Endodermal cell (in vitro differentiated cells): ENCODE results near the gene CCDC87. TPM values are rescaled to one million over a fixed set of nuclear protein-coding genes. Genes with fewer than 3 reads are reported as not detected.
"Not testable (repeated sequence)": the region's sequence is repeated elsewhere in the genome, so short reads cannot be mapped to it uniquely, and the experiment has no call there.

Source experiments
- DNase-seq: peaks from one replicate; pipeline ENCODE4 v3.0.0-alpha.2; 2017
- H3K27ac ChIP-seq: 2 replicates; pipeline ENCODE4 v1.5.1; 2013; ENCODE audit warnings: mild to moderate bottlenecking, low read depth, low read length, moderate library complexity
- H3K27me3 ChIP-seq: 2 replicates; pipeline ENCODE4 v1.6.1; 2013; ENCODE audit warnings: mild to moderate bottlenecking, low read length, moderate library complexity; ENCODE audit not compliant: insufficient read depth, control insufficient read depth, poor library complexity, severe bottlenecking
- H3K36me3 ChIP-seq: 2 replicates; pipeline ENCODE4 v1.7.0; 2013; ENCODE audit warnings: mild to moderate bottlenecking, low read length, moderate library complexity; ENCODE audit not compliant: control insufficient read depth, insufficient read depth
- H3K4me1 ChIP-seq: one replicate; pipeline ENCODE4 v1.7.0; 2013; ENCODE audit warnings: low read length; ENCODE audit not compliant: control insufficient read depth, insufficient read depth
- H3K4me3 ChIP-seq: 2 replicates; pipeline ENCODE4 v1.5.1; 2013; ENCODE audit warnings: mild to moderate bottlenecking, low read length, moderate library complexity
- H3K9ac ChIP-seq: 2 replicates; pipeline ENCODE4 v1.6.1; 2013; ENCODE audit warnings: mild to moderate bottlenecking, low read length, moderate library complexity; ENCODE audit not compliant: poor library complexity, severe bottlenecking; ENCODE audit errors: extremely low read depth
- H3K9me3 ChIP-seq: 2 replicates; pipeline ENCODE4 v1.6.1; 2013; ENCODE audit warnings: mild to moderate bottlenecking, low read length, moderate library complexity; ENCODE audit not compliant: control insufficient read depth
- H3K27ac Mint-ChIP-seq: 2 replicates; pipeline ENCODE4 v1.8.0; 2020; ENCODE audit warnings: mixed read lengths
- H3K27me3 Mint-ChIP-seq: 2 replicates; pipeline ENCODE4 v1.8.0; 2021; ENCODE audit warnings: mild to moderate bottlenecking, mixed read lengths; ENCODE audit not compliant: insufficient read depth
- H3K36me3 Mint-ChIP-seq: 2 replicates; pipeline ENCODE4 v1.8.0; 2020; ENCODE audit warnings: low read depth, mixed read lengths
- H3K4me1 Mint-ChIP-seq: 2 replicates; pipeline ENCODE4 v1.8.0; 2020; ENCODE audit warnings: mixed read lengths
- H3K4me3 Mint-ChIP-seq: 2 replicates; pipeline ENCODE4 v1.8.0; 2020; ENCODE audit warnings: mild to moderate bottlenecking, moderate library complexity, mixed read lengths
- H3K9me3 Mint-ChIP-seq: 2 replicates; pipeline ENCODE4 v1.8.0; 2020; ENCODE audit warnings: mild to moderate bottlenecking, mixed read lengths
- CTCF ChIP-seq: fragments of 200-600 bp; sonication (generic); conservative IDR thresholded peaks from 2 replicates; pipeline ENCODE4 v1.5.0; 2021; ENCODE audit warnings: antibody characterized with exemption, mild to moderate bottlenecking
- WGBS, 2 experiments: methylation state at CpG; one replicate each; pipeline versions ENCODE4 v1.1.5 to v1.1.7; 2013; ENCODE audit warnings: missing lambda C conversion rate in 2 of 2, mixed read lengths in 1 of 2; ENCODE audit not compliant: insufficient coverage in 1 of 2, insufficient read length in 1 of 2; 5-methylcytosine and 5-hydroxymethylcytosine counted together
- total RNA-seq, 2 donors: library from RNA; stranded (reverse); fragmentation: NEBNext Ultra II Directional in 1 of 2; extraction: Animal tissue kit (Norgen Biotek cat#: 25700) in 1 of 2; gene quantifications; 2 replicates in 1 of 2; 3 replicates in 1 of 2; pipeline ENCODE4 v1.2.1, GENCODE V29; 2021

CCDC87 gene
- total RNA-seq, 2 donors from 2014 or later: 0.84 to 1.5 TPM

GRCh38 chr11:66609721-66610617, 17.1 kb upstream of the CCDC87 start:
- Mint-ChIP-seq H3K27ac (no peak overlapping the region), H3K36me3 (peaks cover 28% of the 10 kb centered on the region), H3K27me3 (peaks cover 7% of the 10 kb centered on the region), H3K4me3 (no peak overlapping the region), H3K9me3 (peaks cover 9% of the 10 kb centered on the region), H3K4me1 (no peaks in the 10 kb centered on the region)
- DNase-seq: no peak
- Histone ChIP-seq H3K27ac (no peak overlapping the region), H3K27me3 (peaks cover 4% of the 10 kb centered on the region), H3K9me3 (no peaks in the 10 kb centered on the region), H3K4me3 (no peak overlapping the region), H3K4me1 (no peaks in the 10 kb centered on the region), H3K9ac (no peak overlapping the region), H3K36me3 (peaks cover 9% of the 10 kb centered on the region)
- TF ChIP-seq CTCF: no peak
- WGBS, 2 experiments: 90 to 94% methylated on average over 3 to 4 of the region's 4 CpGs

GRCh38 chr11:66607126-66607834, 14.4 kb upstream of the CCDC87 start:
- no peak for TF ChIP-seq CTCF
- Mint-ChIP-seq H3K27ac (no peak overlapping the region), H3K36me3 (peaks cover 44% of the 10 kb centered on the region), H3K9me3 (peaks cover 9% of the 10 kb centered on the region), H3K4me1 (no peaks in the 10 kb centered on the region), H3K4me3 (no peak overlapping the region), H3K27me3 (no peaks in the 10 kb centered on the region)
- Histone ChIP-seq H3K4me1 (no peaks in the 10 kb centered on the region), H3K27ac (no peak overlapping the region), H3K36me3 (peaks cover 19% of the 10 kb centered on the region), H3K9ac (no peak overlapping the region), H3K4me3 (no peak overlapping the region), H3K9me3 (no peaks in the 10 kb centered on the region), H3K27me3 (no peaks in the 10 kb centered on the region)
- no peak for DNase-seq
- WGBS, 2 experiments: 88 to 92% methylated on average over 6 to 8 of the region's 8 CpGs

- not testable (repeated sequence) for H3K9me3 ChIP-seq, H3K9me3 Mint-ChIP-seq, H3K27me3 Mint-ChIP-seq, H3K4me3 Mint-ChIP-seq, H3K27ac ChIP-seq, H3K27ac Mint-ChIP-seq, H3K4me1 ChIP-seq, H3K9ac ChIP-seq, H3K4me1 Mint-ChIP-seq, H3K27me3 ChIP-seq, H3K4me3 ChIP-seq, DNase-seq
- 93 to 100% methylated on average over 2 to 3 of the region's 3 CpGs for WGBS, 2 experiments
- peaks cover 23% of the 10 kb centered on the region for H3K36me3 ChIP-seq
- peaks cover 49% of the 10 kb centered on the region for H3K36me3 Mint-ChIP-seq
Observed at GRCh38 chr11:66606608-66607007, 13.7 kb upstream of the CCDC87 start.
